HG03442 (cell line): ENCODE data around the gene UPP1.
A peak's percentile ranks its signal among the peaks of the same experiment; 100 is the strongest.
"Not testable (repeated sequence)": the region's sequence is repeated elsewhere in the genome, so short reads cannot be mapped to it uniquely, and the experiment has no call there.

Experiments
- ATAC-seq: cut with Tn5 transposase; IDR thresholded peaks from one replicate; pipeline ENCODE4 v1.9.1; 2021; ENCODE audit warnings: mild to moderate bottlenecking, moderate library complexity; ENCODE audit not compliant: unreplicated experiment

UPP1 gene

DNA sequence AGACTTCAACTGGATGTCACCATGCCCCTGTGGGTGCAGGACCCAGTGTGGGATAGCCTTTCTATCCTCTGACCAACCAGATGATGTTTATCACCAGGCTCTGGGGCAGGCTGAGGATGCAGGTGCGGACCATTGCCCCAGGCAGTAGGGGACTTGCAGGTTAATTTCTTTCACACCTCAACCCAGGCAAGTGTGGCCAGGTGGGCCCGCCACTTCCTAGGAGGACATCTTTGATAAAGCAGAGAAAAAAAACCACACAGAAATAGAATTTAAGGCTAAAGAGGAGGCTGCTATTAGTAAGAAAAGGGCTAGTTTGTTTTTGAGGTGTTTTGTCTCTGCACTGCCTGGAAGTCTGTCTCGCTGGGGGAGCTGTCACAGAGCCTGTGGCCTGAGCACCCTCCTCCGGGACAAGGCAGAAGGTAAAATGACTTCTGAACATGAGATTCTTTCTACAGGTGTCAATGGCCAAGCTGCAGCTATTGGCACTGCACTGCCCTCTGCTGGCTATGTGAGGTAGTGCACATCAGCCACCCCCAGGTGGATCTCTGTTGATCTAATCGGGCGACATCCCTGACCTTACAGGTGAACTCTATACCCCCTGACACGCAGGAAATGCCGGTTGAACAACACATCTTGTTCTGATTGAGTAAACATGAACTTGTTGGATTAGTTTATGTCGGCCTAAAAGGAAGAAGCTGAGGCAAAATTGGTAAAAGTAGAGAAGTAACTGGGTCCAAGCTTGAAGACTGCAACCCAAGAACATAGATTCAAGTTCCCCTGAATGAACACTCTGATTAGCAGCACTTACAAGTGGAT, 21.0 kb downstream of the UPP1 start:
- peak; percentile 91 for ATAC-seq

DNA sequence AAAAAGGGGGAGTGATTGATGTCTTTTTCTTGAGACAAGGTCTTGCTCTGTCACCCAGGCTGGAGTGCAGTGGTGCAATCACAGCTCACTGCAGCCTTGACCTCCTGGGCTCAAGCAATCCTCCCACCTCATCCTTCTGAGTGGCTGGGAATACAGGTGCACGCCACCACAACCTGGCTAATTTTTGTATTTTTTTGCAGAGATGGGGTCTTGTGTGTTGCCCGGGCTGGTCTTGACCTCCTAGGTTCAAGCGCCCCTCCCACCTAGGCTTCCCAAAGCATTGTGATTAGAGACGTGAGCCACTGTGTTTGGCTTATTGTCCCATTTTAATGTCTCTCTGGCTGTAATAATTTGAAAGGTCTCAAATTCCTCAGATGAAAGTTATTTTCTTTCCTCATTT, 21.8 kb downstream of the UPP1 start:
- no peak for ATAC-seq

DNA sequence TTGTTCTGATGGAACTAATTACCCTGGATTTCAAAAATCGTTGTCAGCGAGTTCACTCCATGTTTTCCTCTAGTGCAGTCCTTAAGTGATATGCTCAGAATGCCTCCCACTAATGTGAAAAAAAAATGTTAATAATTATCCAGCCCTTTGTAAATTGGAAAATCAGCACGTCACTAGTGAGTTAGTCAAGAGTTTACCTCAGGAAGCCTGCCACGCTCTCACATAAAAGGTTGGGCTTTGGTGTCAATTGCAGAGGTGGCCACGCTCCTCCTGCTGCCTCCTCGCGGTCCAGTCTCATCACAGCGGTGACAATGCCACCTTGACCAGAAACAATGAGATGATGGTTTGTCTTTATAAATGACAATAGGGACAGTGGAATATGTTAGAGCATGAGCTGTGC, 22.5 kb downstream of the UPP1 start:
- no peak for ATAC-seq

DNA sequence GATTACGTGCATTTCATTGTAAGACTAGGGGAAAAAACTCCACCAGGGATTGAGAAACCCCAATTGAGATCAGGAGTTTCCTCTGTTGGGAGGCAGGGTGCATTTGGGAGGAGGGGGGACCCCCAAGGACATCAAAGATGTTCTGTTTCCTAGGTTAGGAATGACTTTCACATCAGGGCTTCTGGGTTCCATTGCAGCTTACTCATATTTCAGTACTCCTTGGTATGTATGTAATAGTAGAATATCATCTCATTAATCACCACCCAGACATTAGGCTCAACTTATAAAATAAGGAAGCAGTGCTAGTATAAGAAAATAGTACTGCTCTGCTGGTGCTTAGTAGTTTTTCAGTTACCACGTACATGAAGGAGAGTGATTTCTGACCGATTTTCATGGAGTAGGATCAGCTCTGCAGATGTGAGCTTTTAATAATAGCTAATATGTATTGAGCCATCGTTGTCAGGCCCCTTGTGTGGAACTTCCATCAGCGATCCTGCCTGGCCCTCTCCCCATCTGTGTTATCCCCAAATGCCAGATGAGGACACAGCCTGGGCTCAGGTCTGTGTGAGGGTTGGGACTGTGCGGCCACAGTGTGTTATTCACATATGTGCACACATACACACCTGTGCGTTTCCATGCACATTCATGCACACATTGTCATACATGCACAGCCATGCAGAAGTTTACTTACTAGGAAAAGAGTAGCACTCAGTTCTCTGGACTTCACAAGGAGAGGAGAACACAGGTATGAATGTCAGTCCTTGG, 23.5 kb downstream of the UPP1 start:
- ATAC-seq, result no peak

DNA sequence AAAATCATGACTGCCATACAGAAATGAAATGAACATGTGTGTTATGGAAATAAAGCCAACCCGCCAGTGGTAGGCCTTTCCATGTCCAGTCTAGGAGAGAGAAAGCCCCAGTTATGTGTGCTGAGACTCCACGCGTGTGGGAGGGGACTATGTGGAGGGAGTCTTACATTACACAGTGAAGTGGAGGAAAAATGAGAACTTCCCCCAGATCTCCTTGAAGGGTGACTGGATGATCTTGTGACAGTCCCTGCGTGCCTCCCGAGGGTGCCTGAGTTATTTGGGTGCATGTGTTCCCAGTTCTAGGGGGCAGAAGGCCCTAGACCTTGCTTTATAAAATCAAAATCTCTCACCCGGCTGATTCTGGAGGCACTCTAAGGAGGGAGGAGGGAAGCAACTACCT, 24.2 kb downstream of the UPP1 start:
- ATAC-seq, result no peak

DNA sequence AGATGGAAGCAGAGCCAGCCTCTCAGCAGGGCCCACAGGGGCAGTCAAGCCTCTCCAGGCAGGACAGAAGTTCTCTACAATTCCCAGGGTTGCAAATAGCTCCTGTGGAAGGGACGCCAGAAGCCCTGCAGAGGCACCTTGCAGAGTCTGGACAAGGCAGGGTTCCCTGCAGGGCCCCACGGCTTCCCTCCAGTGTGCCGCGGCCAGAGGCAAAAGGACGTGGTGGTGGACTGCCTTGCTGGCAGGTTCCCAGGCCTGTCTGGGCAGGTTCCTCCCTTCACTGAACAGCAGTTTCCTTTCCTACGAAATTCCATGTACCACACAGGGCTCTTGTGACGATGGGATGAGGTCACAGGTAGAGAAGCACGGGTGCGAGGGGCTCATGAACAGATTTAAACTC, 25.1 kb downstream of the UPP1 start:
- ATAC-seq, result no peak

DNA sequence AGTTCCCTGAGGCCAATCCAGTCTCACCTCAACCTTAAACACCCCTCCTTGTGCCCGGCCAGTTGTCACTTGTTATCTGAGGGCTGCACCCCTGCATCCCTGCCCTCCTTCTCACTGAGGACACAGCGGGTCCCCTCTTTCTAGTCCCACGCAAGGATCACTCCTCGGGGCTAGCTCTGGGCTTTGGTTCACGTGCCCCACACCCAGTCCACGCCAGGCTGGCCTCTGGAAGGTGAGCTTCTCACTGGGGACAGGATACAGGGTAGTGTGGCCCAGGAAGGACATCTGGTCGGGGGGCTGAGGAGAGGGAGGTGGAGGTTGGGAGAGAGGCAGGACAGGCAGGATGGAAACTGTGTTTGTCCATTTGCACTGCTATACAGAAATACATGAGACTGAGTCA, 25.5 kb downstream of the UPP1 start:
- ATAC-seq, result no peak

DNA sequence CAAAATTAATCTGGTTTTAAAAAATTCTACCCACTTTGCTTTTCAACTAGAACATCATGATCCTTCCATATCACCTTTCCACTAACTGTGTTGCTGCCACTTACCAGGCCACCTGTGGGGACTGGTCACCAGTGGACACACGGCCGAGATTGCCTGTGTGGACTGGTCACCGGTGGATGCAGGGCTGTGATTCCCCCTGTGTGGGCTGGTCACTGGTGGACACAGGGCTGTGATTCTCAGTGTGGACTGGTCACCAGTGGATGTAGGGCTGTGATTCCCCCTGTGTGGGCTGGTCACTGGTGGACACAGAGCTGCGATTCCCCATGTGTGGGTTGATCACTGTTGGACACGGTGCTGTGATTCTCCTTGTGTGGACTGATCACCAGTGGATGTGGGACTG, 27.0 kb downstream of the UPP1 start:
- no peak for ATAC-seq

DNA sequence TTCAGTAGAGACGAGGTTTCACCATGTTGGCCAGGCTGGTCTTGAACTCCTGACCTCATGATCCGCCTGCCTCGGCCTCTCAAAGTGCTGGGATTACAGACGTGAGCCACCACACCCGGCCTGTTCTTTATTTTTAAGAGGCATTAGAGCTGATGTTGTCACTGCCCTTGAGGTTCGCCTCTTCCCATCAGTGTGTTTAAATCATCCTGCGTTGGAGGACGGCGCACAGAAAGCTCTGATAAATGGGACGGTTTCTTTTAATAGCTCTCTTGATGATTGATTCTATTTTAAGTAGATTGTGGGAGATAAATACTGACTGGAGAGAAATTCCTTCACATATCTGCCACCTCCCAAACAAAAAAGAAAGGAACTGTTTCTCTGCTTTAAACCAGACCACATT, 29.0 kb downstream of the UPP1 start:
- ATAC-seq, result no peak

DNA sequence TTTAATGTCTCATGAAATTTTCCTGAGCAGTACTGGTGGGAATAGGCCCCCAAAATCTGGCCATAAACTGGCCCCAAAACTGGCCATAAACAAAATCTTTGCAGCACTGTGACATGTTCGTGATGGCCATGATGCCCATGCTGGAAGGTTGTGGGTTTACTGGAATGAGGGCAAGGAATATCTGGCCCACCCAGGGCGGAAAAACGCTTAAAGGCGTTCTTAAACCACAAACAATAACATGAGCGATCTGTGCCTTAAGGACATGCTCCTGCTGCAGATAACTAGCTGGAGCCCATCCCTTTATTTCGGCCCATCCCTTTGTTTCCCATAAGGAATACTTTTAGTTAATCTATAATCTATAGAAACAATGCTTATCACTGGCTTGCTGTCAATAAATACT, 31.5 kb downstream of the UPP1 start:
- not testable (repeated sequence) for ATAC-seq

DNA sequence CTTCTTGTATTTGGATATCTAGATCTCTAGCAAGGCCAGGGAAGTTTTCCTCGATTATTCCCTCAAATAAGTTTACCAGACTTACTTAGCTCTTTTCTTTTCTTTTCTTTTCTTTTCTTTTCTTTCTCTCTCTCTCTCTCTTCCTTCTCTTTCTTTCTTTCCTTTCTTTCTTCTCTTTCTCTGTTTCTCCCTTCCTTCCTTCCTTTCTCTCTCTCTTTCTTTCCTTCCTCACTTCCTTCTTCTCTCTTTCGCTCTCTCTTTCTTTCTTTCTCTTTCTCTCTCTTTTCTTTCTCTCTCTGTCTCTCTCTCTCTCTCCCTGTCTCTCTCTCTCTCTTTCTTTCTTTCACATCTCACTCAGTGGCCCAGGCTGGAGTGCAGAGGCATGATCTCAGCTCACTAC, 37.0 kb downstream of the UPP1 start:
- ATAC-seq, result no peak

DNA sequence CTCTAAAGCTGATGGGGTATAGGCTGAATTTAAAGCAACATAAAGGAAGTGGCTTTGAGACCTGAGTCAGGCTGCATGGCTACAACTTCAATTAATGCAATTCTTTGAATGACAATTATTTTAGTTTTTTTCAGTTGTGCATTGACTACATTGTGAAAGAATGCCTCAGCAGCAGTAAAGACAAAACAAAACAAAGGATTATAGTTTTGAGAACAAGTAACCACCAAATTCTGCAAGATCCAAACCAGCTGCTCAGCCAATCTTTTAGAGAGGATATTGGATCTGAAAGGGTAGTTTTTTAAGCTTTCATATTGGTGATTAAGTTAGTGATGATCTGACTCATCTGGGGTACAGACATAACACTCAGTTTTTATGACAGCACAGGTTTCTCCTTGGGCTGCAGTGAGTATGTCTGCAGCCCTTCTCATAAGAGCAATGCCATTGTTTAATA, 41.6 kb downstream of the UPP1 start:
- peak; percentile 71 for ATAC-seq

DNA sequence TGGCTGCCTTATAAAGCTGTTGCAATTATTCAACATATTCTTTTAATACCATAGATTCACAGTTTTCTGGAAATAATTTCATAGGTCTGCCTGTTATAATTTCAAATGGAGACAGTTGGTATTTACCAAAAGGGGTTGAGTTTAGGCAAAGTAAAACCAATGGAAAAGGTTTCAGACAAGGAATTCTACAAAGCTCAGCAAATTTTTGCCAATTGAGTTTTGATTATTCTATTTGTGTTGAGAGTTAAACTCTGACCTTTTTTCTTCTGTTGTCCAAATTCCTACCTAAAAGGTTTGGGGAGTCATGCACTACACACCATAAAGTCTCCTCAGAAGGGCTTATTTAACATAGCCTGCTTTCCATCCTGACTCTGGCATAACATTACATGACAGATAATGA, 43.7 kb downstream of the UPP1 start:
- ATAC-seq, result no peak

DNA sequence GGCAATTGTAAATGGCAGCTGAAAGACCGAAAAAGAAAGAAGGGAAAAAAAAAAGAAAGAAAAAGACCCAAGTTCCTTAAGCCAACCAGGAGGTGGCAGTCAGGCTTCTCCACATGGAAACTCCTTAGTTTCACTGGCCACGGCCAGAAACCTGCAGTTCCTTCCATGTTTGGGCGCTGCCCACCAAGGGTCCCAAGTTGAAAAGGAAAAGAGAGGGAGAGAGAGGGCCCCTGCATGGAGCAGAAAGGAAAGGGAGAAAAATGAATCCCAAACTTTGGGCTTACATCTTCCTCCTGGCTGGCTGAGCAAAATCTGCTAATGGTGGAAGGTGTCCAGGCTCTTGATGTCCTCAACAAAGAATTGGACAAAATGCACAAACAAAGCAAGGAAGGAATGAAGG, 50.4 kb downstream of the UPP1 start:
- ATAC-seq, result no peak

DNA sequence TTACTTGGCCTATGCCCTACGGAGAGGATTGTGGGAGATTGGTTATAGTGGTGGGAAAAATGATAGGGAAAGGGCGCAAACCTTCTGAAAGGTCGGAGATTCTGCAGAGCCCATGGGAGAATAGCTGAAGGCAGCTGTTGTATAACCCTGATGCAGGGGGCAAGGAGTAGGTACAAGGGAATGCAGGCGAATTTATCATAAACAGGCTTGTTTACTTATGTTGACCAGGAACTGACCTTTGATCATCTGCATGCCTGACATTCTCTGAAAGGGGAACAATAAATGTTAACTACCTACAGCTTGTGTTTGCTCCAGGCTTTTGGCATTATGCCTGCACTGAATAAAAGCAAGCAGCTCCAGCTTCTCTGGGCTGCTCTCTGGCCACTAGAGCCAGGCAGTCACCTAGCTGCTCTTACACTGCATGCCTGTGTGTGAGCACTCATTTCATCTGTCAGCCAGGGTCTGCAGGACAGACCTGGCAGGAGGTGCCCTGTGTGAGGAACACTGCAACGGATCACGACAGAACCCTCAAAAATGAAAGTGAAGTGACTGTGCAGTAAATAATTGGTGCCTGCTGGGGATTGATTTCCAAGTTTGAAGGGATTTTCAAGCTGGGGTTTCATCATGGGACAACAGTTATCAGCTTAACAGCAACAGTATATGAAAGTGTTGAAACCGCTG, 51.1 kb downstream of the UPP1 start:
- no peak for ATAC-seq

DNA sequence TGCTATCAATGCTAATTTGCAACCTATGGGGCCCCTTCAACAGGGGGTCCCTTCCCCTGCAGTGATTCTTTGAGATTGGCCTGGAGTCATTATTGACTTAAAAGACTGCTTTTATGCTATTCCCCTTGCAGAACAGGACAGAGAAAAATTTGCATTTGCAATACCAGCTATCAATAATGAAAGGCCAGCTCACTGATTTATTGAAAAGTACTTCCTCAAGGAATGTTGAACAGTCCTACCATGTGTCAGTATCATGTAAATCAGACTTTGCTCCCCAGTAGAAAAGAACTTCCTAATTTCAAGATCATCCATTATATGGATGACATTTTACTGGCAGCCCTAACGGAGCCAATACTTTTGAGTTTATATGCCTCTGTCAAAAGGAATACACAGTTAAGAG, 52.5 kb downstream of the UPP1 start:
- ATAC-seq, result no peak

DNA sequence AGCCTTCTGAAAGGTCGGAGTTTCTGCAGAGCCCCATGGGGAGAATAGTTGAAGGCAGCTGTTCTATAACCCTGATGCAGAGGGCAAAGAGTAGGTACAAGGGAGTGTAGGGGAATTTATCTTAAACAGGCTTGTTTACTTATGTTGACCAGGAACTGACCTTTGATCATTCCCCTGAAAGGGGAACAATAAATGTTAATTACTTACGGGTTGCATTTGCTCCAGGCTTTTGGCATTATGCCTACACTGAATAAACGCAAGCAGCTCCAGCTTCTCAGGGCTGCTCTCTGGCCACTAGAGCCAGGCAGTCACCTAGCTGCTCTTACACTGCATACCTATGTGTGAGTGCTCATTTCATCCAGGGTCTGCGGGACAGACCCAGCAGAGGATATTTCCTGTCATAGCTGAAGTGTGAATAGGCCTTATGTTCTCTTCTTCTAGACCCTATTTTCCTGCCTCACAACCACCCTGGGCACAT, 55.3 kb downstream of the UPP1 start:
- no peak for ATAC-seq

DNA sequence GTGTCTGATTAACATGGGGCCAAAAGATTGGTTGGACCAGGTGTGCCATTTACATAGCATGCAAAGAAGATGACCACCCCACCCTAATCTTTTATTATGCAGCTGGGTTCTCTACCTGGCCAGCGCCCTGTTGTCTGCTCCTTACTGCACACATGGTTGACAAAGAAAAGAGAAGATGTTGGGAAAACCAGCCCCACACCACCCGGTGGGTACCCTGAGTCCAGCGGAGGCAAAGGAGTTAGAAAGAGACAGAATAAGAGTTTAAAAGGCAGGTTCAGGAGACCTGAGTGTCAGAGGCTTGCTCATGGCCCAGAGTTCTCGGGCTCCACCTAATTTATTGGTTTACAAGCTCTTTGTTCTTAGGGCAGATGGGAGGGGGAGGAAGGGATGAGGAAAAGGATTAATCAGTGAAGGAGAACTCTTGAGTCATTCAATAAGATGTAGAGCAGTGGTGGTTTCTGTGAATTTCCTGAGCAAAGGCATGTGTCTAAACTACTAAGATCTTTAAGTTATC, 58.1 kb downstream of the UPP1 start:
- no peak for ATAC-seq

DNA sequence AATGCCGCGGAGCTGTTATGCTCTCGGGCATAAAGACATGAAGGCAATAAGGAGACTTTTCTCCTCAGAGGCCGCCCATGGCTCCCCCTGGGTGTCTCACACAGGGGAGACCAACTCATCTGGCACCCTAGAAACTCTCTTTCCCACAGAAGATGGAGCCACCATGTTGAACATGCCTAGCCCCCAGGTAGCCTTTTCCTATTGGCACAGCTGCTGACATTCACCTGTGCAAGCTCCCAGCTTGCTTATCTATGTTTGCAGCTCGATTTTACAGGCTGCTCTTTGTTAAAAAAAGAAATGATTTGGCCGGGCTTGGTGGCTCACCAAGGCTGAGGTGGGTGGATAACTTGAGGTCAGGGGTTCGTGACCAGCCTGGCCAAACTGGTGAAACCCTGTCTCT, 58.6 kb downstream of the UPP1 start:
- not testable (repeated sequence) for ATAC-seq

DNA sequence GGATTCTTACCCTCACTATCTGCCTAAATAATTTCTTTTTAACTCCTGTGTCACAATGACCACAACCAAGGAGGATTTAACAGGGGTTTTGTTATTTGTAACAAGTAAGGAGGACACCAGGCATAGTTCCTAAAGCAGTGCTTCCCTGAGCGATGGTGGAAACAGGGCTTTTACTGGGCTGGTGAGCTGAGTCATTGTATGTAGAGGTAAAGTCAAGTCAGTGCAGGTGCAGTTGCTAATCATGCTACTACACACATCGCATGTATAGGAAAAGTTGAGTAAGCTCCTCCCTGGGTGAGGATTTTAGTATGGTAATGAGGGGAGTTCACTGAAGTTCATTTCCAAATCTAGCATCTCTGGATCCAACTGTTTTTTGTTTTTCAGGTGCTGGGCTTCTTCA, 59.2 kb downstream of the UPP1 start:
- ATAC-seq, result no peak

DNA sequence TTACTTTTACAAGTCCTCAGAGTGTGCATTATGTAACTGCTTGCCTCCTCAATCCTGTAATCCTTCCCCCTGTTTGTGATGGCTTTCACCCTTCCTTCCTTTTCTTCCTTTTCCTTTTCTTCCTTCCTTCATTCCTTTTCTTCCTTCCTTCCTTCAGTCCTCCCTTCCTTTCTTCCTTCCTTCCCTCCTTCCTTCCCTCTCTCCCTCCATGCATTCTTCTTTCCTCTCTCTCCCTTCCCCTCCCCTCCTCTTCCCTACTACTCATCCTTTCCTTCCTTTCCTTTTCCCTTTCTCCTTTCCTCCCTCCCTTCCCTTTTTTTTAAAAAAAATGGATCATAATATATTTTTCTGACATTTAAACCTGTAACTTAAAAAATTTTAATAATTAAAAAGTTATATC, 60.0 kb downstream of the UPP1 start:
- ATAC-seq, result no peak
